Measurements from ENCODE around the gene MCCC2. TPM values are rescaled to one million over a fixed set of nuclear protein-coding genes. Genes with fewer than 3 reads are reported as not detected.
"Not testable (repeated sequence)": the region's sequence is repeated elsewhere in the genome, so short reads cannot be mapped to it uniquely, and the experiment has no call there.

The MCCC2 gene
- polyA plus RNA-seq (ENCODE audit: insufficient read length) = 81.3 TPM
- long read RNA-seq, donor 1, partial matches to known transcripts = 65 of 67 reads
- long read RNA-seq, donor 1, other reads (novel, unspliced or antisense) = 0 of 67 reads
- long read RNA-seq, donor 2, transcript MCCC2-201 (17 exons, 3,665 nt) = major isoform, 5 of 5 reads
- long read RNA-seq, donor 2, partial matches to known transcripts = 0 of 5 reads
- long read RNA-seq, donor 2, other reads (novel, unspliced or antisense) = 0 of 5 reads
- long read RNA-seq, donor 3, partial matches to known transcripts = 8 of 10 reads
- long read RNA-seq, donor 3, other reads (novel, unspliced or antisense) = 0 of 10 reads
- long read RNA-seq, donor 4 = 0 reads
- long read RNA-seq, donor 5, partial matches to known transcripts = 0 of 4 reads
- long read RNA-seq, donor 5, other reads (novel, unspliced or antisense) = 0 of 4 reads
- long read RNA-seq, donor 6, partial matches to known transcripts = 0 of 3 reads
- long read RNA-seq, donor 6, other reads (novel, unspliced or antisense) = 0 of 3 reads
- long read RNA-seq, donor 7, partial matches to known transcripts = 0 of 2 reads
- long read RNA-seq, donor 7, other reads (novel, unspliced or antisense) = 0 of 2 reads
- long read RNA-seq, donor 8 = 0 reads

DNA sequence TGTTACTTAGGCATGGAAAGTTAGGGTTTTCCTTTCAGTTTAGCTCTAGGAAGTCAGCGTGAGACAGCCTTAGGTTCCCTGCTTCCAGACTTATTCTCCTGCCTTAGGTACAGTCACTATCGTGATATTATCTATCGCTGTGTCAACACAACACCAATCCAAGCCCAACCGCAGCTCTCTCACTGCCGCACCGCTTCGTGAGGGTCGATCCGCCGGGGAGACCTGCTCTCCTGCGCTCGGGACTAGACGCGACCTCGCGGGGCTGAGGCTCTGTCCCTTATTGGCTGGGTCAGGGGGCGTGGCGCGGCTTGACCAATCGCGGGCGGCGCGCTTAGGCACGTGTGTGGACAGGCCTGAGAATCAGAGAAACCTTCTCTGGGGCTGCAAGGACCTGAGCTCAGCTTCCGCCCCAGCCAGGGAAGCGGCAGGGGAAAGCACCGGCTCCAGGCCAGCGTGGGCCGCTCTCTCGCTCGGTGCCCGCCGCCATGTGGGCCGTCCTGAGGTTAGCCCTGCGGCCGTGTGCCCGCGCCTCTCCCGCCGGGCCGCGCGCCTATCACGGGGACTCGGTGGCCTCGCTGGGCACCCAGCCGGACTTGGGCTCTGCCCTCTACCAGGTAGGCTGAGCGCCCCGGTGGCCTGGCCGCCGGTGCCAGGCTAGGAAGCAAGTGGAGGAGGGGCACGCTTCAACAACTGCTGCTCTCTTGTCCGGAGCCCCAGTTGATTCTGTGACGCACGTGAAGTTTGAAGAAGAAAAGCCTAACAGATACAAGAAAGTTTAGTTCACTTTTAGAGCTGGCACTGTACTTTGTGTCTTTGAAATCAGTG is at the start of gene MCCC2:
Gene MCCC2, plus strand, starts transcription at position 400 of the 825 bp plus-strand sequence. Its CDS starts 86 bp downstream, at position 486.
- DNase-seq = peak; percentile 93

DNA sequence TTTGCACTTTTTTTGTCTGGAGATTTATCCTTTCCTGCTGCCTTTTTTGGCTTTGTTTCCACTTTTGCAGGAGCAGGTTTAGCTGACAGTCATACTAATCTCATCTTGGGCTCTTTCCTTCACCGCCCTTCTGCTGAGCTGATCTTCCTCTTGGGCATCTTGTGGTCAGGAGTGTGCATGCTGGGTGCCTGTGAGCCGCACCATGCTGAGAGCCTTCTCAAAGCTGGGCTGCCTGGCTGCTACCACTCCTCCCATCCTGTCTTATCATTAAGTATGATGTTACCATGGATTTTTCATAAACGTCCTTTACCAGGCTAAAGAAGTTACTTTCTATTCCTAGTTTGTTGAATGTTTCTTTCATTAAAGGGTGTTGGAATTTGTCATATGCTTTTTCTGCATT is 49.5 kb upstream of the MCCC2 start:
- DNase-seq = no peak

DNA sequence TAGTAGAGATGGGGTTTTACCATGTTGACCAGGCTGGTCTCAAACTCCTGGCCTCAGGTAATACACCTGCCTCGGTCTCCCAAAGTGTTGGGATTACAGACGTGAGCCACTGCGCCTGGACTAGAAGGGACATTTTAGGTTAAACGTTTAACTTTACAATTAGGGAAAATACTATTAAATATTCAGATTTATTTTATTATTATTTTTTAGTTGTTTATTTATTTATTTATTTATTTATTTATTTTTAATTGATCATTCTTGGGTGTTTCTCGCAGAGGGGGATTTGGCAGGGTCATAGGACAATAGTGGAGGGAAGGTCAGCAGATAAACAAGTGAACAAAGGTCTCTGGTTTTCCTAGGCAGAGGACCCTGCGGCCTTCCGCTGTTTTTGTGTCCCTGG is 36.3 kb upstream of the MCCC2 start:
- DNase-seq = not testable (repeated sequence)

DNA sequence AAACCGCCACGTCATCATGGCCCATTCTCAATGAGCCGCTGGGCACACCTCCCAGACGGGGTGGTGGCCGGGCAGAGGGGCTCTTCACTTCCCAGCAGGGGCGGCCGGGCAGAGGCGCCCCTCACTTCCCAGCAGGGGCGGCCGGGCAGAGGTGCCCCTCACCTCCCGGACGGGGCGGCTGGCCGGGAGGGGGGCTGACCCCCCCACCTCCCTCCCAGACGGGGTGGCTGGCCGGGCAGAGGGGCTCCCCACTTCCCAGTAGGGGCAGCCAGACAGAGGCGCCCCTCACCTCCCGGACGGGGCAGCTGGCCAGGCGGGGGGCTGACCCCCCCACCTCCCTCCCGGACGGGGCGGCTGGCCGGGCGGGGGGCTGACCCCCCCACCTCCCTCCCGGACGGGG is 35.6 kb upstream of the MCCC2 start:
- DNase-seq = not testable (repeated sequence)

DNA sequence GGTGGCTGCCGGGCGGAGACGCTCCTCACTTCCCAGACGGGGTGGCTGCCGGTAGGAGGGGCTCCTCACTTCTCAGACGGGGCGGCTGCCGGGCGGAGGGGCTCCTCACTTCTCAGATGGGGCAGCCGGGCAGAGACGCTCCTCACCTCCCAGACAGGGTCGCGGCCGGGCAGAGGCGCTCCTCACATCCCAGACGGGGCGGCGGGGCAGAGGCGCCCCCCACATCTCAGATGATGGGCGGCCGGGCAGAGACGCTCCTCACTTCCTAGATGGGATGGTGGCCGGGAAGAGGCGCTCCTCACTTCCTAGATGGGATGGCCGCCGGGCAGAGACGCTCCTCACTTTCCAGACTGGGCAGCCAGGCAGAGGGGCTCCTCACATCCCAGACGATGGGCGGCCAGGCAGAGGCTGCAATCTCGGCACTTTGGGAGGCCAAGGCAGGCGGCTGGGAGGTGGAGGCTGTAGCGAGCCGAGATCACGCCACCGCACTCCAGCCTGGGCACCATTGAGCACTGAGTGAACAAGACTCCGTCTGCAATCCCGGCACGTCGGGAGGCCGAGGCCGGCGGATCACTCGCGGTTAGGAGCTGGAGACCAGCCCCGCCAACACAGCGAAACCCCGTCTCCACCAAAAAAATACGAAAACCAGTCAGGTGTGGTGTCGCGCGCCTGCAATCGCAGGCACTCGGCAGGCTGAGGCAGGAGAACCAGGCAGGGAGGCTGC is 35.0 kb upstream of the MCCC2 start:
- DNase-seq = not testable (repeated sequence)

DNA sequence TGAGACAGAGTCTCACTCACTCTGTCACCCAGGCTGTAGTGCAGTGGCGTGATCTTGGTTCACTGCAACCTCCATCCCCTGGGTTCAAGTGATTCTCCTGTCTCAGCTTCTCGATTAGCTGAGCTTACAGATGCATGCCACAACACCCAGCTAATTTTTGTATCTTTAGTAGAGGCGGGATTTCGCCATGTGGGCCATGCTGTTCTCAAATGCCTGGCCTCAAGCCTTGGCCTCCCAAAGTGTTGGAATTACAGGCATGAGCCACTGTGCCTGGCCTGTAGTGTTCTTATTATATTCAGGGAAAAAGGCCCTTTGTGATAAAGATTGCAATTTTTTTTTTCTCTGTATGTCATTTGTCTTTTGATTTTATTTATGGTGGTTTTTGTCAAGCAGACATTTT is 24.0 kb upstream of the MCCC2 start:
- DNase-seq = no peak

DNA sequence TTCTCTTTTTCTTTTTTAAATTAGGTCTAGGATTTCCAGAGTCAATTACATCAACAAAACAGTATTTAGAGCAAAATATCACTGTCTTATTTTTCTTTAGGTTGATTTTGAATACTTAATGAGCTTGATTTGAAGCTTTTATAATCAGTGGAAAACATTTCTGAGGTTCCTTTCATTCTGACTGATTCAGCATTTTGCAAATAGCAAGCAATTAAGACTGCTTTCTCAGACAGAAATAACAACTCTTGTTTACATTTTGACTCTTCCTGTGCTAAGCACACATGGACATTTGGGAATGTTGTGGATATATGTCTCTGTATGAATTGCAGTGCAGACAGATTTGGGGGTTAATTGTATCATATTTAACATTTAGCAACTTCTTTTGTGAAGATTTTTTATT is 22.2 kb upstream of the MCCC2 start:
- no peak for DNase-seq

DNA sequence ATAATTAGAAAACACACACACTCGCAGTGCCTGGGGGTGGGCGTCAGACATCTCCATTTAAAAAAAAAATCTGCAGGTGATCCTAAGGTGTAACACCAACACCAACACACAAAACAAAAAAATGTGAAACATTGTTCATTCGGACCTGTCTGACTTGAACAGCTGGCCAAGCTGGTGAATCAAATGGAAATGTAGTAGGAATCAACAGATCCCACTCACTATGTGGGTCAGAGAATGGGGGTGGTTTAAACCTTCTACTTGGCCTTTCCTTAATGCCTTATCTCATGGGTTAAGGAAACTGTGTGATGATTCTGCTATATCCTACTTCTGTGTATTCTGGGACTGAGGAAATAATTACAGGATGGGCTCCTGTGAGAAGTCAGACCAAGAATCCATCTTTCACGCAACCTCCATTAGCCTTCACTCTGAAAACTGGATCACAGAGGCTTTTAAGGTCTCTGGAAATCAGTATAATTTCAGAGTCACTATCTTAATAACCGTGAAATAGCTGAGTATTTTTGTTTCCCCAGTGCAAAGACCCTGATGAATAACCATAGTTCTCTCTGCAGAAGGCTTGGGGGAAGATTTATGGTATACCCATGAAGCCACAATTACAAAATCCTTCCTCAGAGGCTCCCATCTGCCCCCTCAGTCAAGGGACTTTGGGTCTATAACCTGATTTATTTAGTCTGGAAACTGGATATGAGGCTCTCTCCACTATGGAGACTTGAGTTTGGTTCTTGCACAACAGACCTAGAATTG is 17.2 kb upstream of the MCCC2 start:
- no peak for DNase-seq

DNA sequence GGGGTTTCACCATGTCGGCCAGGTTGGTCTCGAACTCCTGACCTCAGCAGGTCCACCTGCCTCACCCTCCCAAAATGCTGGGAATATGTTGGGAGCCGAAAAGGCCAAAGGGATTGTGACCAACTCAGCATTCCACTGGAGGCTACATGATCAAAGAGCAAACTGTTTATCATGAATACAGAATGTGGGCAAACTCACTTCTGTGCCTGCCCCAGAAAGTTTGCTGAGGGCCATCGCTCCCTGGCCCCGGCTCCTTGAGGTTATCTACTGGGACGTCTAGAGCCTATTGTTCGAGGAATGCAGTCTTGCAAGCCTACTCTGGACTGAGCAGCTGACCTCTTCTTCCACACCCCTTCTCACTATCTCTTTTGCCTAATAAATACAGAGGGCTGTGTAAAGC is 15.3 kb upstream of the MCCC2 start:
- DNase-seq = not testable (repeated sequence)

DNA sequence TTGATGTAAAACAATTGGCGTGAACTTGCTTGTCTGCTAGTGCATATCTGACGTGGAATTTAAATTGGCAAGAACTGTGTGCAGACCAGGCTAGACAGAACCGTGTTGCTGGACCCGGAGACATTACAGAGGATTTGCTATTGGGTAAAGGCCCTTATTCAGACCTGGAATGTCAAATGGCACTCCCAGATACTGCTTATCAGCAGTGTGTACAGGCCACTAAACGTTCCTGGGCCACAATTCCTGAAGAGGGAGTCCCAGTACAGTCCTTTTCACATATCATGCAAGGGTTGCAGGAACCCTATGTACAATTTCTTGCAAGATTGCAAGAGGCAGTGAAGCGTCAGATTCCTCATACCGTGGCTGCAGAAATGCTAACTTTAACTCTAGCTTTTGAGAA is 13.5 kb upstream of the MCCC2 start:
- DNase-seq = no peak

DNA sequence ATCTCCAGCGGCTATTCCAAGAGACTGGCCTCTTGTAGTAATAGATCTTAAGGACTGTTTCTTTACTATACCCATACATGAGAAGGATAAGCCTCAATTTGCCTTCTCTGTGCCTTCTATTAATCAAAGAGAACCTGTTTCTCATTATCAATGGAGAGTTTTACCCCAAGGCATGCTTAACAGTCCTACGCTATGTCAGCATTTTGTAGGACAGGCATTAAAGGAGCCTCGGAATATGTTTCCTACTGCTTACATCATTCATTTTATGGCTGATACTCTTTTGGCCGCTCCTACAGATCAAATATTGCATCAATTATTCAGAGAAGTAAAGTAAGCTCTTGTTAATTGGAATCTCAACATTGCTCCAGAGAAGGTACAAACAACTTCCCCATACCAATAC is 11.6 kb upstream of the MCCC2 start:
- DNase-seq = not testable (repeated sequence)

DNA sequence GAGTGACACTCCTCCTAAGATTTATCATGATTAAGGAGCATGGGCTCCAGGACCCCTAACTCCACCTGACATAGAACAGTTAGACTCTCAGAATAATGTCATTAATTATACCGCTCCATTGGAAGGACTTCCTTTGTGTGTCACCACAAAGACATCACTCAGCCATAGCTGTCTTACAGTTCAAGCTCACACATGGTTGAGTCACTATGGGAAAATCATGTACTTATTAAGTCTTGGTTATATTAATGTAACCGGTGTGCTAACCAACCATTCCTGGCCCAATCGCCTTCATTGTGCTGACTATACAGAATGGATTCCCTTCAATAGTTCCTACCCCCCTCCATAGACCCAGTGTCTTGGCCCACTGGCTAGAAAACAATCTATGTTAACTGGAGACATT is 10.9 kb upstream of the MCCC2 start:
- DNase-seq = no peak

DNA sequence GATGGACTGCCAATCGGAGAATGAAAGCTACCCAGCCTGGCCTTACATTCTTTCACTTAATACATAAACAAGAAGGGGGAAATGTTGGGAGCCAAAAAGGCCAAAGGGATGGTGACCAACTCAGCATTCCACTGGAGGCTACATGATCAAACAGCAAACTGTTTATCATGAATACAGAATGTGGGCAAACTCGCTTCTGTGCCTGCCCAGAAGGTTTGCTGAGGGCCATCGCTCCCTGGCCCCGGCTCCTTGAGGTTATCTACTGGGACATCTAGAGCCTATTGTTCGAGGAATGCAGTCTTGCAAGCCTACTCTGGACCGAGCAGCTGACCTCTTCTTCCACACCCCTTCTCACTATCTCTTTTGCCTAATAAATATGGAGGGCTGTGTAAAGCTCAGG is 9.3 kb upstream of the MCCC2 start:
- not testable (repeated sequence) for DNase-seq

DNA sequence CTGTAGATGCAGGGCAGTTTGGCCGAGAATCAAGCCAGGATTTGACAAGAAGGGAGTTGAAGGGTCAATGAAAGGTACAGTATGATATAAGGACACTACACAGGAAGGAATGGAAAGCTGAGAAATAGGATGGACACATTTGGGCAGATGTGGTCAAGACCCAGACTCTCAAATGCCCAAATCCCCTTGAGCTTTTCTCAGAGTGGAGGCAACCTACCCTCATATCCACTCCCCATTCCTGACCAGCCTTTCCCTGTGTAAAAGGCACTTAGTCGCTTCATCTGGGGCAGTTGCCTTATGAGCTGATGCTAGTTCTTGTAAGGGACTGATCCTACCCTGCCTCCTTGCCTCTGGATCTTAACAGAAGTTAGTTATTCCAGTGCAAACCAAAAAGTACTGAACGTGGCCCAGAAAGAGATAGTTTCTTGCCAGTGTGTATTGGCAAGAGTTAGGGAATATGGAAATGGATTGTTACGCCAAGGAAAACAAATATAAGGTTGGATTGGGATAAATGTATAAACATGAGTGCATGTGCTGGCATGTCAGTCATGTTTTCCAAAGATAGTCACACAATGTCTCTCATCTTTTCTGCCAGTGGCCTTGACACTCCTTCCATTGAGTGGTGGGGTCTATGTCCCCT is 4.1 kb upstream of the MCCC2 start:
- no peak for DNase-seq

DNA sequence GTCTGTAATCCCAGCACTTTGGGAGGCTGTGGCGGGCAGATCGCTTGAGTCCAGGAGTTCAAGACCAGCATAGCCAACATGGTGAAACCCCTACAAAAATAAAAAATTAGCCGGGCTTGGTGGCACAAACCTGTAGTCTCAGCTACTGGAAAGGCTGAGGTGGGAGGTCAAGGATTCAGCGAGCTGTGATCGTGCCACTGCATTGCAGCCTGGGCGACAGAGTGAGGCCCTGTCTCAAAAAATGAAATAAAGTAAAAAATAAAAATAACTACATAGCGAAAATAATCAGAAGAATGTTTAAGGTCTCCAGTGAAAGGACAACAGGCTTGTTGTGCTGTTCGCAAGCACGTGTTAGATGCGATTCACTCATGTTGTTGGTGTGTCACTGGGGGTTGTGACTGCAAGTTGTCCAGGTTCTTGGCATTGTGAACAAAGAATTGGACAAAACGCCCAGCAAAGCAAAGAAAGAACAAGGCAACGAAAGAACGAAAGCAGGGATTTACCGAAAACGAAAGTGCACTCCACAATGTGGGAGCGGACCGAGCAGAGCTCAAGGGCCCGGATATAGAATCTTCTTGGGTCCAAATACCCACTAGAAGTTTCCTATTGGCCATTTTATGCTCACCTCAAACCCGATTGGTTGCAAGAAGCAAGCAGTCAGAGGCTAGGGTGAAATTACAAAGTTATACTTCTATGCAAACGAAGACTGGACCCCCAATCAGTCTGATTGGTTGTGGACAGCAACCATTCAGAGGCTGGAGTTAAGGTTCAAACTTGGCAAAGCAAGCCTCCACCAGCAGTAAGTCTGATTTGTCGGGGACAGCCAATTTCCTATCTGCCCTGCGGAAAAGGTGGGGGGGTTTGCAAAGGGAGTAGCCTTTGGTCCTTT is 844 bp upstream of the MCCC2 start:
- DNase-seq = no peak

DNA sequence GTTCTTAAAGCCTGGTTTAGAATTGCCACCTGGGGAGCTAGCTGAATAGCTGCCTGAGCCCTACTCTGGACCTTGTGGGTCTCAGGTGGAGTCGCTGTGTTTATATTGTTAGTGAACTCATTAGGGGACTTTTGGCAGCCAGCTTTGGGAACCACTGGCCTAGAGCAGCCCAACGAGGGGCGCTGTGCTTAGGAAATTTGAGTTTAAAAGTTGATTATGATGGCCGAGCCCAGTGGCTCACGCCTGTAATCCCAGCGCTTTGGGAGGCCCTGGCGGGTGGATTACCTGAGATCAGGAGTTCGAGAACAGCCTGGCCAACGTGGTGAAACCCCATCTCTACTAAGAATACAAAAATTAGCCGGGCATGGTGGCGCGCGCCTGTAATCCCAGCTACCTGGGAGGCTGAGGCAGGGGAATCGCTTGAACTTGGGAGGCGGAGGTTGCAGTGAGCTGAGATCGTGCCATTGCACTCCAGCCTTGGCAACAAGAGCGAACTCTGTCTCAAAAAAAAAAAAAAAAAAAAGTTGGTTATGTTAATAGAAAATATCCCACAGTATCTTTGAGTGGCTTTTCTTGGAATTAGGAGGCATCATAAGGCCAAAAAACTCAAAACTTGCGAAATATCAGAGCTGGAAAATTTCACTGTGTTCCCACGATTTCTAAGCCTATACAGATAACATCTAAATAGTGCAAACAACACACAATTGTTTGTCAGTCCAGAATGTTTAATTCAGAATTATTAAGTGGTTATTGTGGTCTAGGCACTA is 809 bp downstream of the MCCC2 start:
- DNase-seq = no peak

DNA sequence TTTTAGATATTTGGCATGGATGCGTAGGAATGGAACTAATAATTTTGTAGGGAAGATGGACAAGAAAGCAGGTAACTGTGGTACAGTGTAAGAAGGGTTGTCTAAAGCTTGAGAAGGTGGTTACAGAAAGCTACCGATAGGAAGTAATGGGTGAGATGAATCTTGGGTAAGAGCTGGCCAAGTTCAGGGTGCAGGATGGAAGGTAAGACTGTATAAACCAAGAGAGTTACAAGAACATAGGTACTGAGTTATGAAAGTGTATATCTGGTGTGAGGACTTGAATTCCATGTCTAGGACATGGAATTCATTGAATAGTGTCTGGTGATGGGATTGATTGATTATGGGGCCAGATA is 1.4 kb downstream of the MCCC2 start:
- no peak for DNase-seq

DNA sequence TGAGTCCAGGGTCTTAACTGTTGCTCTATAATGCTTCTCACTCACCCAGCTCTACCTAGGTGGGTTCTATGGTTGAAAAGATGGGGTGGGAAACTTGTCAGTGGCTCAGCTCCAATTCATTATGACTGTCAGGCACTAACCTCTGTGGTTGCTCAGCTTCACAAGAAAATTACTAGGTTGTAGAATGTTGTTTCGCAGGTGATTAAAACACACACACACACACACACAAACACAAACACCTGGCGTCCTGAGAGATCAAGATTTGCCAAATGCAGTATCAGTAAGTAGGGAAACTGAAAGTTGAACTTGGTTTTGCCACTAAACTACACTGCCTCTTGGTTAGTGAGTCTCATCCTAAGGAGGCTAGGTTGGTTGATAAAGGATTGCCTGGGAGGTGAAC is 2.8 kb downstream of the MCCC2 start:
- DNase-seq = no peak

DNA sequence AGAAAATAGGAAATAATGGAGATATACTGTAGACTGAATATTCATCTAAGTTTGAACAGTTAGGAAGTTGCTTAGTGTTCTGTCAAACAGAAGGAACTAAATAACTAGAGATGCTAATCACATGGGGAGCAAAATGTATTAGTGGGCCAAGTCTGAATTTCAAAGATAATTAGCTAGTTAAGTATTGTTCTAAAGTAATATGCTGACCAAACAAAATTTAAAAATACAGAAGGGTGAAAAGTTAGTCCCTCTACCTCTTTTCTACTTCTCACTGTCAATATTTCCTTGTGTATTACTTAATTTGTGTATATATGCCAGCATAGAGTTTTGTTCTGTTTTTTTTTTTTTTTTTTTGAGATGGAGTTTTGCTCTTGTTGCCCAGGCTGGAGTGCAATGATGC is 4.0 kb downstream of the MCCC2 start:
- DNase-seq = no peak
